Activated CD4-positive, alpha-beta T cell treated with anti-CD3 and anti-CD28 coated beads, Interleukin-2, amount 50 U/mL, for 4 hours (primary cell): Measurements from ENCODE around the gene ERCC1.

Experiments
- DNase-seq, 2 experiments: peaks; one replicate each; pipeline ENCODE4 v3.0.0-alpha.2; 2020

Gene ERCC1

GRCh38 chr19:45423589-45424190 lies at the start of gene ERCC1:
ERCC1 (minus strand) TSS chr19:45423917; CDS start chr19:45423374, 543 bp downstream.
- peak; percentile 41 to 45 for DNase-seq

- DNase-seq = no peak
These were observed 49.6 kb upstream of the ERCC1 start for GRCh38 chr19:45473367-45473681.

GRCh38 chr19:45472563-45473366 lies 49.0 kb upstream of the ERCC1 start:
- DNase-seq = no peak

GRCh38 chr19:45471931-45472562 lies 48.3 kb upstream of the ERCC1 start:
- DNase-seq = no peak

- DNase-seq = no peak
These were observed 47.6 kb upstream of the ERCC1 start for GRCh38 chr19:45471111-45471930.

GRCh38 chr19:45470762-45471081 lies 47.0 kb upstream of the ERCC1 start:
- DNase-seq = no peak

GRCh38 chr19:45469945-45470761 lies 46.4 kb upstream of the ERCC1 start:
- DNase-seq = peak in 1 of 2 experiments; percentile 18

- peak; percentile 88 for DNase-seq
These were observed 45.6 kb upstream of the ERCC1 start for GRCh38 chr19:45469132-45469944.

GRCh38 chr19:45468803-45469131 lies 45.0 kb upstream of the ERCC1 start:
- DNase-seq = no peak

- peak; percentile 31 to 34 for DNase-seq
These were observed 44.5 kb upstream of the ERCC1 start for GRCh38 chr19:45468159-45468651.

- peak; percentile 91 to 93 for DNase-seq
These were observed 43.9 kb upstream of the ERCC1 start, which contains the start of gene FOSB for GRCh38 chr19:45467456-45468158. FOSB (plus strand) TSS chr19:45467996; CDS start chr19:45468587, 591 bp downstream.

GRCh38 chr19:45467115-45467455 lies 43.4 kb upstream of the ERCC1 start:
- no peak for DNase-seq

GRCh38 chr19:45464852-45465441 lies 41.2 kb upstream of the ERCC1 start:
- DNase-seq = no peak

GRCh38 chr19:45464274-45464673 lies 40.6 kb upstream of the ERCC1 start:
- no peak for DNase-seq

- no peak for DNase-seq
These were observed 39.5 kb upstream of the ERCC1 start for GRCh38 chr19:45463241-45463640.

GRCh38 chr19:45462174-45462573 lies 38.5 kb upstream of the ERCC1 start:
- DNase-seq = no peak

GRCh38 chr19:45460807-45461347 lies 37.2 kb upstream of the ERCC1 start:
- DNase-seq = no peak

- DNase-seq = no peak
These were observed 34.1 kb upstream of the ERCC1 start for GRCh38 chr19:45457776-45458175.

GRCh38 chr19:45456500-45456815 lies 32.7 kb upstream of the ERCC1 start:
- DNase-seq = no peak
